ENCODE measurements around the gene KIF4A.
"Not testable (repeated sequence)": the region's sequence is repeated elsewhere in the genome, so short reads cannot be mapped to it uniquely, and the experiment has no call there.

Gene KIF4A

DNA sequence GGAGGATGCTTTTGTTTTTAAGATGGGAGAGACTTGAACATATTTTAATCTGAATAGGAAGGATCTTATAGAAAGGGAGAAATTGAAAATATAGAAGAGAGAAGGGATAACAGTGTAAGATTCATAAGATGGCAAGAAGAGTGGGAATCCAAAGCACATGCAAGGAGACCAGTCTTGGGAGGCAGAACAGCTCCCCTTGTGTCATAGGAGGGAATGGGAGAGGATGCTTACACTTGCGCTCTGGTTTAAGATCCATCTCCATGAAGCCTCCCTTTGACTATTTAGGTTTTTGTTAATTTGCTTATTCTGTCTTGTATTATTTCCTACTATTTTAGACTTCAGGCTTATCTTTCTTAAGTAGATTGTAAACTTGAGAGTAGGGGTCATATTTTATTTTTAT, 42.7 kb downstream of the KIF4A start:
- Histone ChIP-seq H3K4me1 (no peaks in the 10 kb centered on the region), H3K4me2 (ENCODE audit: low read length) (no peak overlapping the region), H3K9ac (no peak overlapping the region), H3K27ac (no peak overlapping the region), H3K4me3 (ENCODE audit: low read depth, low read length) (no peak overlapping the region), H3K27me3 (ENCODE audit: control insufficient read depth, insufficient read depth, low read length) (no peaks in the 10 kb centered on the region), H2AFZ (no peak overlapping the region), H3K36me3 (ENCODE audit: control insufficient read depth, insufficient read depth, low read length) (no peaks in the 10 kb centered on the region), H3K79me2 (no peaks in the 10 kb centered on the region), H3K9me3 (ENCODE audit: control insufficient read depth, low read length) (no peaks in the 10 kb centered on the region)
- TF ChIP-seq, protein P1, sequence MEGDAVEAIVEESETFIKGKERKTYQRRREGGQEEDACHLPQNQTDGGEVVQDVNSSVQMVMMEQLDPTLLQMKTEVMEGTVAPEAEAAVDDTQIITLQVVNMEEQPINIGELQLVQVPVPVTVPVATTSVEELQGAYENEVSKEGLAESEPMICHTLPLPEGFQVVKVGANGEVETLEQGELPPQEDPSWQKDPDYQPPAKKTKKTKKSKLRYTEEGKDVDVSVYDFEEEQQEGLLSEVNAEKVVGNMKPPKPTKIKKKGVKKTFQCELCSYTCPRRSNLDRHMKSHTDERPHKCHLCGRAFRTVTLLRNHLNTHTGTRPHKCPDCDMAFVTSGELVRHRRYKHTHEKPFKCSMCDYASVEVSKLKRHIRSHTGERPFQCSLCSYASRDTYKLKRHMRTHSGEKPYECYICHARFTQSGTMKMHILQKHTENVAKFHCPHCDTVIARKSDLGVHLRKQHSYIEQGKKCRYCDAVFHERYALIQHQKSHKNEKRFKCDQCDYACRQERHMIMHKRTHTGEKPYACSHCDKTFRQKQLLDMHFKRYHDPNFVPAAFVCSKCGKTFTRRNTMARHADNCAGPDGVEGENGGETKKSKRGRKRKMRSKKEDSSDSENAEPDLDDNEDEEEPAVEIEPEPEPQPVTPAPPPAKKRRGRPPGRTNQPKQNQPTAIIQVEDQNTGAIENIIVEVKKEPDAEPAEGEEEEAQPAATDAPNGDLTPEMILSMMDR (IDR thresholded peaks at IDR 0.05) = no peak

DNA sequence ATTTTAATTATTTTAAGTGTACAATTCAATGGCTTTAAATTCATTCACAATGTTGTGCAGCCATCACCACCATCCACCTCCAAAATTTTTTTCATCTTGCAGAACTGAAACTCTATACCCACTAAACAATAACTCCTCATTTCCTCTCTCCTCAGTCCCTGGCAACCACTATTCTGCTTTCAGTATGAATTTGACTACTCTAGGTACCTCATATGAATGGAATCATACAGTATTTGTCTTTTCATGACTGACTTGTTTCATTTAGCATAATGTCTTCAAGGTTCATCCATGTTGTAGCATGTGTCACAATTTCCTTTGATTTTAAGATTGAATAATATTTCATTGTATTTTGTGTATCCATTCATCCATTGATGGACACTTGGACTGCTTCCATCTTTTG, 46.9 kb downstream of the KIF4A start:
- TF ChIP-seq, protein P1 (IDR thresholded peaks at IDR 0.05) = no peak
- Histone ChIP-seq H3K9me3 (ENCODE audit: control insufficient read depth, low read length) (no peaks in the 10 kb centered on the region), H3K79me2 (no peaks in the 10 kb centered on the region), H3K4me1 (no peaks in the 10 kb centered on the region), H3K27me3 (ENCODE audit: control insufficient read depth, insufficient read depth, low read length) (no peaks in the 10 kb centered on the region), H2AFZ (no peak overlapping the region), H3K4me2 (ENCODE audit: low read length) (no peak overlapping the region), H3K9ac (no peak overlapping the region), H3K4me3 (ENCODE audit: low read depth, low read length) (no peak overlapping the region), H3K27ac (no peak overlapping the region), H3K36me3 (ENCODE audit: control insufficient read depth, insufficient read depth, low read length) (no peaks in the 10 kb centered on the region)

DNA sequence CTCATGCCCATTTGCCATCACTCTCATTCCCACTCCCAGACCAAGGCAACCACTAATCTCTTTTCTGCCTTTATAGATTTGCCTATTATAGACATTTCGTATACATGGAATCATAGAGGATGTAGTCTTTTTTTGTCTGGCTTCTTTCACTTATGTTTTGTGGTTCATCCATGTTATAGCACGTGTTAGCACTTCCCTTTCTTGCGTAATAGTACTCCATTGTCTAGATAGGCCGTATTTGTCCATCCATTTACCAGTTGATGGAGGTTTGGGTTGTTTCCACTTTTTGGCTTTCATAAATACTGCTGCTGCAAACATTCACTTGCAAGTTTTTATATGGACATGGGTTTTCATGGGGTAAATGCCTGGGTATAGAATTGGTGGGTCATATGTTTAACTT, 48.4 kb downstream of the KIF4A start:
- Histone ChIP-seq H3K4me2 (ENCODE audit: low read length) (no peak overlapping the region), H3K27ac (no peak overlapping the region), H2AFZ (no peak overlapping the region), H3K36me3 (ENCODE audit: control insufficient read depth, insufficient read depth, low read length) (no peaks in the 10 kb centered on the region), H3K9me3 (ENCODE audit: control insufficient read depth, low read length) (no peaks in the 10 kb centered on the region), H3K27me3 (ENCODE audit: control insufficient read depth, insufficient read depth, low read length) (no peaks in the 10 kb centered on the region), H3K4me1 (no peaks in the 10 kb centered on the region), H3K4me3 (ENCODE audit: low read depth, low read length) (no peak overlapping the region), H3K9ac (no peak overlapping the region), H3K79me2 (no peaks in the 10 kb centered on the region)
- TF ChIP-seq, protein P1 (IDR thresholded peaks at IDR 0.05) = no peak

DNA sequence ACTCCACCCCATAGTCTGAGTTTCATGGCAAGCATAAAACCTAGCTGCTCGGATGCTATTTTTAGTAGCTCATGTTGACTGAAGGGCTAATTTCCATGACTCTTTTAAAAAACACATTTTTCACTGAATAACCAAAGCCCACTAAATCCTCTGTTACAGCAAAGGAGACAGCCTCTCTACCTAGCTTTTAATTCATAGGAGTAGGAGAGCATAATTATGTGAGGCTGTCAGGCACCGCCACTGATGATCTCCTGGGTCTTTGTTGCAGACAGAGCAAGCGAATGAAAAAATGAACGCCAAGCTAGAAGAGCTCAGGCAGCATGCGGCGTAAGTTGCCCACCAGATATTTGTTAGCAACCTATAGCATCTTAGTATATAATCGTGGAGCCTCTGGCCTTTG, 53.5 kb downstream of the KIF4A start:
- Histone ChIP-seq H3K4me1 (no peaks in the 10 kb centered on the region), H3K27me3 (ENCODE audit: control insufficient read depth, insufficient read depth, low read length) (no peaks in the 10 kb centered on the region), H2AFZ (no peak overlapping the region), H3K36me3 (ENCODE audit: control insufficient read depth, insufficient read depth, low read length) (no peaks in the 10 kb centered on the region), H3K4me3 (ENCODE audit: low read depth, low read length) (no peak overlapping the region), H3K4me2 (ENCODE audit: low read length) (no peak overlapping the region), H3K9ac (no peak overlapping the region), H3K79me2 (no peaks in the 10 kb centered on the region), H3K27ac (no peak overlapping the region), H3K9me3 (ENCODE audit: control insufficient read depth, low read length) (no peaks in the 10 kb centered on the region)
- TF ChIP-seq, protein P1 (IDR thresholded peaks at IDR 0.05) = no peak

DNA sequence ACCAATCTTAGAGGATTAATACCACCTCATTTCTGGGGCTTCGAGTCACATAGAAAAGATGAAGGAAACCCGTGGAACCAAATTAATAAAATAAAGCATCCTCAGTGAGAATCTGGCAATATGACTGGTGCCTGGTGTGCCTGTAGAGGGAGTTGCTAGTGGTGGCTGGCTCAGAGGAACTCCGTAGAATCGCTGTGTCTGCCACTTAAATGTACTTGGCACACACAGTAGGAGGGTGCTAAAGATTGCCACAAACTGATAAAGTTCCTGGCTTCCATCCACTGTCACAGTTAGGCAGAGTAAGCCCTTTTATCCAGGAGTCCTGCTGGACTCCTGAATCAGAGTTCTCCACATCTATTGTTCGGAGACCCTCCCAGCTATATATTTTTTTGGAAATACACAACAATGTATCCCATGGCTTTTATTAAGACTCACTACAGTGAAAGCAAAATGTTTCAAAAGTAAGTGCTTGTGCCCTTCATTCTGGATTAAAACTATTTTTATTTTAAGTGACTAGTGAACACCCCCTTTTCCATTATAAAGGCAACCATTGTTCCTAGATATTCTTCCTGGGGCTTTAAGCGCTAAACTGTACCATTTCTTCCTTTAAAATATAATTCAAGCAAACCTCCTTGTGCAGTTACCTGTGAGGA, 56.6 kb downstream of the KIF4A start:
- Histone ChIP-seq H2AFZ (no peak overlapping the region), H3K36me3 (ENCODE audit: control insufficient read depth, insufficient read depth, low read length) (no peaks in the 10 kb centered on the region), H3K9me3 (ENCODE audit: control insufficient read depth, low read length) (no peaks in the 10 kb centered on the region), H3K4me3 (ENCODE audit: low read depth, low read length) (no peak overlapping the region), H3K79me2 (no peaks in the 10 kb centered on the region), H3K27me3 (ENCODE audit: control insufficient read depth, insufficient read depth, low read length) (no peaks in the 10 kb centered on the region), H3K9ac (no peak overlapping the region), H3K27ac (no peak overlapping the region), H3K4me1 (no peaks in the 10 kb centered on the region), H3K4me2 (ENCODE audit: low read length) (no peak overlapping the region)
- TF ChIP-seq, protein P1 (IDR thresholded peaks at IDR 0.05) = no peak

DNA sequence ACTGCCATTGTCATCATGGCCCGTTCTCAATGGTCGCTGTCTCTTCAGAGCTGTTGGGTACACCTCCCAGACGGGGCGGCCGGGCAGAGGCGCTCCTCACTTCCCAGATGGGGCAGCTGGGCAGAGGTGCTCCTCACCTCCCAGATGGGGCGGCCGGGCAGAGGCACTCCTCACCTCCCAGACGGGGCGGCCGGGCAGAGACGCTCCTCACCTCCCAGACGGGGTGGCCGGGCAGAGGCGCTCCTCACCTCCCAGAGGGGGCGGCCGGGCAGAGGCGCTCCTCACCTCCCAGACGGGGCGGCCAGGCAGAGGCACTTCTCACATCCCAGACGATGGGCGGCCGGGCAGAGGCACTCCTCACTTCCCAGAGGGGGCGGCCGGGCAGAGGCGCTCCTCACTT, 58.9 kb downstream of the KIF4A start:
- not testable (repeated sequence) for H3K9me3 ChIP-seq (ENCODE audit: control insufficient read depth, low read length); H3K4me1 ChIP-seq; H3K4me2 ChIP-seq (ENCODE audit: low read length); H3K79me2 ChIP-seq; H3K9ac ChIP-seq; H3K36me3 ChIP-seq (ENCODE audit: control insufficient read depth, insufficient read depth, low read length); H3K27ac ChIP-seq; H3K4me3 ChIP-seq (ENCODE audit: low read depth, low read length); H2AFZ ChIP-seq; H3K27me3 ChIP-seq (ENCODE audit: control insufficient read depth, insufficient read depth, low read length)

DNA sequence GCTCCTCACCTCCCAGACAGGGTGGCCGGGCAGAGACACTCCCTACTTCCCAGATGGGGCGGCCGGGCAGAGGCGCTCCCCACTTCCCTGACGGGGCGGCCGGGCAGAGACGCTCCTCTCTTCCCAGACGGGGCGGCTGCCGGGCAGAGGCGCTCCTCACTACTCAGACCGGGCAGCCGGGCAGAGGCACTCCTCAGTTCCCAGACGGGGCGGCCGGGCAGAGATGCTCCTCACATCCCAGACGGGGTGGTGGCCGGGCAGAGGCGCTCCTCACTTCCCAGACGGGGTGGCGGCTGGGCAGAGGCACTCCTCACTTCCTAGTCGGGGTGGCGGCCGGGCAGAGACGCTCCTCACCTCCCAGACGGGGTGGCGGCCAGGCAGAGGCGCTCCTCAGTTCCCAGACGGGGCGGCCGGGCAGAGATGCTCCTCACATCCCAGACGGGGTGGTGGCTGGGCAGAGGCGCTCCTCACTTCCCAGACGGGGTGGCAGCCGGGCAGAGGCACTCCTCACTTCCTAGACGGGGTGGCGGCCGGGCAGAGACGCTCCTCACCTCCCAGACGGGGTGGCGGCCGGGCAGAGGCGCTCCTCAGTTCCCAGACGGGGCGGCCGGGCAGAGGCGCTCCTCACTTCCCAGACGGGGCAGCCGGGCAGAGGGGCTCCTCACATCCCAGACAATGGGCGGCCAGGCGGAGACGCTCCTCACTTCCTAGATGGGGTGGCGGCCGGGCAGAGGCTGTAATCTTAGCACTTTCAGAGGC, 59.6 kb downstream of the KIF4A start:
- not testable (repeated sequence) for H3K4me2 ChIP-seq (ENCODE audit: low read length); H2AFZ ChIP-seq; H3K36me3 ChIP-seq (ENCODE audit: control insufficient read depth, insufficient read depth, low read length); H3K27me3 ChIP-seq (ENCODE audit: control insufficient read depth, insufficient read depth, low read length); H3K79me2 ChIP-seq; H3K9me3 ChIP-seq (ENCODE audit: control insufficient read depth, low read length); H3K9ac ChIP-seq; H3K4me1 ChIP-seq; H3K27ac ChIP-seq; H3K4me3 ChIP-seq (ENCODE audit: low read depth, low read length)
